GM06990 (cell line): Measurements from ENCODE around the gene MTG2.

Experiments
- DNase-seq: peaks from one replicate; pipeline ENCODE4 v3.0.0-alpha.2; 2011; ENCODE audit not compliant: insufficient read length; ENCODE audit errors: extremely low read depth
- H3K27me3 ChIP-seq: replicated peaks from 2 replicates; pipeline ENCODE4 v1.6.0; 2011; ENCODE audit warnings: low read length; ENCODE audit not compliant: control insufficient read depth, insufficient read depth
- H3K36me3 ChIP-seq: 2 replicates; pipeline ENCODE4 v1.5.1; 2011; ENCODE audit warnings: low read length; ENCODE audit not compliant: control insufficient read depth, insufficient read depth
- H3K4me3 ChIP-seq: replicated peaks from 2 replicates; pipeline ENCODE4 v1.5.1; 2011; ENCODE audit warnings: low read depth, mild to moderate bottlenecking, control low read depth, low read length
- TF ChIP-seq, protein P1 (sequence below): IDR thresholded peaks from 2 replicates; pipeline ENCODE4 v1.5.1; 2011; ENCODE audit warnings: low read length, control low read depth, mild to moderate bottlenecking, inconsistent platforms; ENCODE audit not compliant: insufficient read depth, poor library complexity, severe bottlenecking

Gene MTG2

DNA sequence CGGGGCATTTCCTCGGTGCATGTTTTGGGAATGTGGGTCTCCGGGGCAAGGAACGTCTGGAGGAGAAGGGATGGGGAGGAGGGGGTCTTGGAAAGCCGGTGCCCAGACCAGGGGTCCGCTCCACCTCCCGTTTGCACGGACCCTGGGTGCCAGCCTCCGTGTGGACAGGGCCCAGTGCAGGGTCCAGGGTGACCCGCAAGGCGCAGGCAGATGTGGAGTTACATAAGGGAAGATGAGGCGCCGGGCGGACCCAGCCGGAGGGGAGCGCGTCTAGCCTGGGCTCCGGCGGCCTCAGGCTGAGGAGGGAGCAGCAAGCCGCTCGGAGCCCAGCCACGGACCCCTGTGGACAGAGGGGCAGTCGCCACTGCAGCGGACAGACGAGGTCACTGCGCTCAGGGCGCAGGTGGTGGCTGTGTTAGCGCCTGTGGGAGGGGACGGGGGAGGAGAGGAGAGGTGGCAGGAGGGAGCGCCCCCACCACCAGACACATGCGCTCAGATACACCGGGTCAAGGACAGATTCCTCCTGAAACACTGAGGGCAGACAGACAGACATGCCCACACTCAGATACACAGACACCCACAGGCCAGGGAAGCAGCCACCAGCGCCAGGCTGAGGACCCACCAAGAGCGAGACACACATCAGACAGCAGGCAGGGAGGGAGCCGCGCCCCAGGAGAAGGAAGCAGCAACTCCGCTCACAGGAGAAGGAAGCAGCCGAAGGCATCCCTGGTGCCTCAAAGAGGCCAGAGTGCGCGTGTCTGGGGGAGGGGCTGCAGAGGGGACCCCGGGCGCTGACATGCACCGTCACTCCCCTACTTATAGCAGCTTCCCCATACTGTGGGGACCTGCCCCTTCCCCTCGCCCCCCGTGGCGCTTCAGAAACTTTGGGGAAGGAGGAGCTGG, 38.1 kb downstream of the MTG2 start:
- DNase-seq: no peak
- H3K36me3 ChIP-seq: no peaks in the 10 kb centered on the region
- TF ChIP-seq, protein P1, sequence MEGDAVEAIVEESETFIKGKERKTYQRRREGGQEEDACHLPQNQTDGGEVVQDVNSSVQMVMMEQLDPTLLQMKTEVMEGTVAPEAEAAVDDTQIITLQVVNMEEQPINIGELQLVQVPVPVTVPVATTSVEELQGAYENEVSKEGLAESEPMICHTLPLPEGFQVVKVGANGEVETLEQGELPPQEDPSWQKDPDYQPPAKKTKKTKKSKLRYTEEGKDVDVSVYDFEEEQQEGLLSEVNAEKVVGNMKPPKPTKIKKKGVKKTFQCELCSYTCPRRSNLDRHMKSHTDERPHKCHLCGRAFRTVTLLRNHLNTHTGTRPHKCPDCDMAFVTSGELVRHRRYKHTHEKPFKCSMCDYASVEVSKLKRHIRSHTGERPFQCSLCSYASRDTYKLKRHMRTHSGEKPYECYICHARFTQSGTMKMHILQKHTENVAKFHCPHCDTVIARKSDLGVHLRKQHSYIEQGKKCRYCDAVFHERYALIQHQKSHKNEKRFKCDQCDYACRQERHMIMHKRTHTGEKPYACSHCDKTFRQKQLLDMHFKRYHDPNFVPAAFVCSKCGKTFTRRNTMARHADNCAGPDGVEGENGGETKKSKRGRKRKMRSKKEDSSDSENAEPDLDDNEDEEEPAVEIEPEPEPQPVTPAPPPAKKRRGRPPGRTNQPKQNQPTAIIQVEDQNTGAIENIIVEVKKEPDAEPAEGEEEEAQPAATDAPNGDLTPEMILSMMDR: no peak
- H3K4me3 ChIP-seq: no peak overlapping the region
- no peaks in the 10 kb centered on the region; the same call in 1 of the 2 replicates for H3K27me3 ChIP-seq

- DNase-seq: no peak
- no peaks in the 10 kb centered on the region for H3K36me3 ChIP-seq
- TF ChIP-seq, protein P1: no peak
- H3K4me3 ChIP-seq: no peak overlapping the region
- H3K27me3 ChIP-seq: no peaks in the 10 kb centered on the region; the same call in 1 of the 2 replicates
Measured at GRCh38 chr20:62222266-62222850, 39.5 kb downstream of the MTG2 start.

- TF ChIP-seq, protein P1: no peak
- no peaks in the 10 kb centered on the region; the same call in 1 of the 2 replicates for H3K27me3 ChIP-seq
Measured at GRCh38 chr20:62222972-62223371, 40.1 kb downstream of the MTG2 start.

DNA sequence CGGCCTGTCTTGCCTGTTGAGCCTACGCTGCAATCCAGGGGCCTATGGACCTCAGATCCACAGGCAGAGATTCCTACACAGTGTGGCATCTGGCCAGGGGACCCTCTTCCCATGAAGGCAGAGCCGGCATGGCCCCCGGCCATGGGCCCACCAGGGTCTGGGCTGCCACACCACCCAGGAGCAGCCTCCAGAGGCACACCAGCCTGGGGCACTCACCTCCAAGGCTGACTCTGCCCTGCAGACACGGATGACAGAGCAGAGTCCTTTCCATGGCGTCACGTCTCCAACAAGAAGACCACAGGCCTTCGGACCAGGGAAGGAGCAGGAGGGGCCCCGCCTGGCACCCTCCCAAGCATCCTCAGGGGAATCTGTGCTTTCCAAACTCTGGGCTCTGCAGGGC, 40.7 kb downstream of the MTG2 start:
- DNase-seq: no peak
- Histone ChIP-seq H3K4me3 (no peak overlapping the region), H3K36me3 (no peaks in the 10 kb centered on the region), H3K27me3 (no peaks in the 10 kb centered on the region; the same call in 1 of the 2 replicates)
- TF ChIP-seq, protein P1: no peak

More at GRCh38 chr20:62222972-62223371, 40.1 kb downstream of the MTG2 start:
- H3K4me3 ChIP-seq: no peak overlapping the region
- no peaks in the 10 kb centered on the region for H3K36me3 ChIP-seq
- DNase-seq: no peak

DNA sequence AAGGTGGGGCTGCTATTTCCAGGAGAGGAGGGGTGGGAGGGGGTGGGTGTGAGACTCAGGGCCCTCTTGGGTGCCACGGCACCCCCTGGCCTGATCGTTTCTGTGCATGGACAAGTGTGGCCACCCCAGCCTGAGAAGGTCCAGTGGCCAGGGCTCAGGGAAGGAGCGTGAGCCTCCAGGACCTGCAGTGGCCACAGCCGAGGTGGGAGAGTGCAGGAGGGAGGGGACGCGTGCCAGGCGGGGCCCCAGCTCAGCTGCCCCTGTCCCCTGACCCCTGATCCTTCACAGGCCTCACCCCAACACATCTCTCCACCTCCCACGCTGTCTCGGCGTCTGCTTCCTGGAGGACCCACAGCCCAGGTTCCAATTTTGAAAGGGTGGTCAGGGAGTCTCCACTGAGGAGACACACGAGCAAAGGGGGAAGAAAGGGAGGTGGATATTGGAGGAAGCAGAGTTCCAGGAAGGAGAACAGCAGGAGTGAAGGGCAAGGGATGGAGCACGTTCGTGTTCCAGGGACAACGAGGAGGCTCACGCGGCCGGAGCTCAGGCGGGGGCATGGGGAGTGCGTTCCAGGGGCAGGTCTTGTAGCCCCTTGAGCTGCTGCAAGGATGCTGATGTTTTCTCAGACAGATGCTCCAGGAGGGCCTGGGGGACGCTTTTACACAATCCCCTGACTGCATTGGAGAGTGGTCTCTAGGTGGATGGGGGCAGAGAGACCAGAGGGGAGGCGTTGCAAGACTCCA, 41.5 kb downstream of the MTG2 start:
- H3K36me3 ChIP-seq: no peaks in the 10 kb centered on the region
- TF ChIP-seq, protein P1: no peak
- no peaks in the 10 kb centered on the region; the same call in 1 of the 2 replicates for H3K27me3 ChIP-seq
- DNase-seq: no peak
- H3K4me3 ChIP-seq: no peak overlapping the region
